H4 (cell line): Measurements from ENCODE around the gene DCDC2C. TPM values are rescaled to one million over a fixed set of nuclear protein-coding genes. Genes with fewer than 3 reads are reported as not detected.

Experiments used
- DNase-seq: peaks from one replicate; pipeline ENCODE4 v3.0.0-alpha.2; 2015; ENCODE audit warnings: low spot score
- total RNA-seq: library from RNA; depleted of rRNA; stranded (reverse); fragments of >200 nt; shearing (Covaris generic); gene quantifications from 2 replicates; pipeline ENCODE4 v1.2.3, GENCODE V29; 2014; rRNA removed

The DCDC2C gene
- total RNA-seq, 1 experiment from 2014 or later = not detected

DNA sequence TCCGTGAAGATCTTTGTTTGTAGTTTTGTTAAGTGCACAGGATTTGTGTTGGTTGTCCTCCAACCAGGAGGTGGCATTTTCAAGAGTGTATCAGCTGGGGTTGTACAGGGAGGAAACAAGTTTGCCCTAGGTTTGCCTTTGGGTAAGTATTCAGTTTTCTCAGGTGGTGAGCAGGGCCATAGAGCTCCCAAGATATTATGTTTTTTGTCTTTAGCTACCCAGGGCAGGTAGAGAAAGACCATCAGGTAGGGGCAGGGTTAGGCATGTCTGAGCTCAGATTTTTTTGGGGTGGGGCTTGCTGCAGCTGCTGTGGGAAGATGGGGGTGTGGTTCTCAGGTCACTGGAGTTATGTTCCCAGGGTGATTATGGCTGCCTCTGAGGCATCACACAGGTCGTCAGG lies 191.6 kb downstream of the DCDC2C start:
- no peak for DNase-seq

Other genes with a start within 250 kb of the DCDC2C start
- 39.1 and 46.7 TPM in 2 replicates for gene ADI1, start 184.0 kb upstream of the DCDC2C start, total RNA-seq
- 21.9 and 28.1 TPM in 2 replicates for gene RNASEH1, start 145.2 kb upstream of the DCDC2C start, total RNA-seq
- gene RPS7, start 128.3 kb upstream of the DCDC2C start, total RNA-seq = 1,849 and 2,203 TPM in 2 replicates
- not detected in 2 replicates for gene COLEC11, start 108.5 kb upstream of the DCDC2C start, total RNA-seq
- not detected in 2 replicates for gene ALLC, start 45.4 kb upstream of the DCDC2C start, total RNA-seq